Esophagus (tissue), 2 donors: Measurements from ENCODE around the gene TPO. TPM values are rescaled to one million over a fixed set of nuclear protein-coding genes. Genes with fewer than 3 reads are reported as not detected.

ENCODE experiments used
- H3K27ac ChIP-seq, 2 donors: one replicate each; pipeline ENCODE4 v1.5.1; 2013; ENCODE audit warnings: low read depth in 2 of 2, mild to moderate bottlenecking in 2 of 2, inconsistent platforms in 1 of 2, low read length in 1 of 2, moderate library complexity in 1 of 2
- H3K27me3 ChIP-seq, 2 donors: one replicate each; pipeline ENCODE4 v1.6.1; 2013; ENCODE audit warnings: low read length in 2 of 2, control low read depth in 1 of 2, mild to moderate bottlenecking in 1 of 2; ENCODE audit not compliant: insufficient read depth in 2 of 2, control insufficient read depth in 1 of 2
- H3K36me3 ChIP-seq, 2 donors: one replicate each; pipeline ENCODE4 v1.6.1; 2013; ENCODE audit warnings: low read length in 1 of 2; ENCODE audit not compliant: control insufficient read depth in 2 of 2, insufficient read depth in 2 of 2
- H3K4me1 ChIP-seq, 2 donors: one replicate each; pipeline ENCODE4 v1.6.1; 2013; ENCODE audit warnings: low read length in 1 of 2; ENCODE audit not compliant: control insufficient read depth in 2 of 2, insufficient read depth in 2 of 2
- H3K4me3 ChIP-seq, 2 donors: one replicate each; pipeline ENCODE4 v1.5.1; 2013; ENCODE audit warnings: low read length in 2 of 2, mild to moderate bottlenecking in 2 of 2, low read depth in 1 of 2, moderate library complexity in 1 of 2
- H3K9me3 ChIP-seq, 2 donors: one replicate each; pipeline ENCODE4 v1.6.1; 2013; ENCODE audit warnings: mild to moderate bottlenecking in 2 of 2, low read depth in 1 of 2, low read length in 1 of 2, moderate library complexity in 1 of 2; ENCODE audit not compliant: control insufficient read depth in 2 of 2, insufficient read depth in 1 of 2
- WGBS, 2 donors: extraction: QIAGEN DNeasy Blood & Tissue Kit; methylation state at CpG; one replicate each; pipeline ENCODE4 v1.1.7; 2013; 5-methylcytosine and 5-hydroxymethylcytosine counted together
- polyA plus RNA-seq, 2 donors: library from polyadenylated mRNA; stranded (reverse); fragments of 200-250 nt; gene quantifications; one replicate each; pipeline ENCODE4 v1.2.3, GENCODE V29; 2013
- donor health status: healthy with polysubstance abuse.
- donor health status: Bipolar disorder and iron deficiency.

Gene TPO
- polyA plus RNA-seq, 2 donors: 1.3 to 1.5 TPM

- no peak overlapping the region for H3K4me3 ChIP-seq
- 93% methylated on average over 14 of the region's 14 CpGs for WGBS, 2 donors
- H3K4me1 ChIP-seq: no peaks in the 10 kb centered on the region
- no peak overlapping the region for H3K27ac ChIP-seq
- H3K36me3 ChIP-seq: no peaks in the 10 kb centered on the region
- H3K27me3 ChIP-seq: no peaks in the 10 kb centered on the region
- no peaks in the 10 kb centered on the region for H3K9me3 ChIP-seq
Measured at GRCh38 chr2:1543776-1544477, 130.7 kb downstream of the TPO start.

DNA sequence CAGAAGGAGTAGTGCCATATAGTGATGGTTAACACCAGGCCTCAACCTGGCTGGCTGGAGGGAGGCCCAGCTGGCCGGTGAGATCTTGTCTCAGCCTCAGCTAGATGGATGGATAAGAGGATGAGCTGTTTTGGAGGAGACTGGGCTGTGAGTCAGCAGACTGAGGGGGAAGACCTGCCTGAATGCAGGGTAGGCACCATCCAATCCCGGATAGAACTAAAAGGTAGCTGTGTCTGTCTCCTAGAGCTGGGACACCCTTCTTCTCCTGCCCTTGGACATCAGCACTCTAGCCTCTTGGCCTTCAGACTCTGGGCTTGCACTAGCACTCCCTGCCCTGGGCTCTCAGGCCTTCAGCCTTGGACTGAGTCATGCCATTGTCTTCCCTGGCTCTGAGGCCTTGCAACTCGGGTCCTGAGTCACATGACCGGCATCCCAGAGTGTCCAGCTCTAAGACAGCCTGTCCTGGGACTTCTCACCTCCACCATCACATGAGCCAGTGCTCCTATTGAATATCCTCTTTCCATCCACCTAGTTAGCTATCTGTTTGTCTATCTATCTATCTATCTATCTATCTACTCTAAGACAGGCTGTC is 131.3 kb downstream of the TPO start:
- WGBS, 2 donors: 72 to 83% methylated on average over 4 of the region's 4 CpGs
- Histone ChIP-seq H3K27me3 (no peaks in the 10 kb centered on the region), H3K9me3 (no peaks in the 10 kb centered on the region), H3K36me3 (no peaks in the 10 kb centered on the region), H3K4me1 (no peaks in the 10 kb centered on the region), H3K4me3 (no peak overlapping the region), H3K27ac (no peak overlapping the region)

DNA sequence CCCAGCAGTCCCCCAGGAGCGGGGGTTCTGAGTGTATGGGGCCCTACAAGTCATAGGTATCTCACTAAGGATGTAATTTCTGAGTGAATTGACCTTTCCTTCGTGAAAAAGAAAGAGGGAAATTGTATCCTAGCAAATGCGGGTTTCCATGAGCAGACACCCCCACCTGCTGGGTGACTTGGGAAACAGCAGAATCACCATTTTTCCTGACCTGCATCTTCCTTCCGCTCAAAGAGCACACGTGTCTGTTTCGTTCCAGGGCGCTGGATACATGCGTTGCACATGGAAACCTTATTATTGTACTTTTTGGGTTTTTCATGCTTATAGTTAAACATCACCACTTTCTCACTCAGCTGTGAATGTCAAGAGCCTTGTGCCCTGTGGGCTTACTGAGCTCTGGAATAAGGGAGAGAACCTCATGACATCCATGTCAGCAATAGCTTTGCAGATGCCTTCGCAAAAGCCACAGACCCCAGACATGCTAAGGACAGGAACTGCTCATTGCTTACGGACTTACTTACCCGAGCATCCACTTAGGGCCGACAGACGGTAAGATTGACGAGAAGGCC is 132.8 kb downstream of the TPO start:
- no peaks in the 10 kb centered on the region for H3K9me3 ChIP-seq
- WGBS, 2 donors: 28 to 30% methylated on average over 14 of the region's 14 CpGs

GRCh38 chr2:1546901-1547300 is 133.6 kb downstream of the TPO start:
- Histone ChIP-seq H3K9me3 (no peaks in the 10 kb centered on the region), H3K4me1 (no peaks in the 10 kb centered on the region), H3K4me3 (no peak overlapping the region), H3K27ac (no peak overlapping the region), H3K36me3 (no peaks in the 10 kb centered on the region), H3K27me3 (no peaks in the 10 kb centered on the region)
- 82 to 86% methylated on average over 10 of the region's 10 CpGs for WGBS, 2 donors

More for the DNA sequence above, 132.8 kb downstream of the TPO start:
- Histone ChIP-seq H3K27me3 (no peaks in the 10 kb centered on the region), H3K27ac (no peak overlapping the region), H3K36me3 (no peaks in the 10 kb centered on the region), H3K4me1 (no peaks in the 10 kb centered on the region), H3K4me3 (no peak overlapping the region)

DNA sequence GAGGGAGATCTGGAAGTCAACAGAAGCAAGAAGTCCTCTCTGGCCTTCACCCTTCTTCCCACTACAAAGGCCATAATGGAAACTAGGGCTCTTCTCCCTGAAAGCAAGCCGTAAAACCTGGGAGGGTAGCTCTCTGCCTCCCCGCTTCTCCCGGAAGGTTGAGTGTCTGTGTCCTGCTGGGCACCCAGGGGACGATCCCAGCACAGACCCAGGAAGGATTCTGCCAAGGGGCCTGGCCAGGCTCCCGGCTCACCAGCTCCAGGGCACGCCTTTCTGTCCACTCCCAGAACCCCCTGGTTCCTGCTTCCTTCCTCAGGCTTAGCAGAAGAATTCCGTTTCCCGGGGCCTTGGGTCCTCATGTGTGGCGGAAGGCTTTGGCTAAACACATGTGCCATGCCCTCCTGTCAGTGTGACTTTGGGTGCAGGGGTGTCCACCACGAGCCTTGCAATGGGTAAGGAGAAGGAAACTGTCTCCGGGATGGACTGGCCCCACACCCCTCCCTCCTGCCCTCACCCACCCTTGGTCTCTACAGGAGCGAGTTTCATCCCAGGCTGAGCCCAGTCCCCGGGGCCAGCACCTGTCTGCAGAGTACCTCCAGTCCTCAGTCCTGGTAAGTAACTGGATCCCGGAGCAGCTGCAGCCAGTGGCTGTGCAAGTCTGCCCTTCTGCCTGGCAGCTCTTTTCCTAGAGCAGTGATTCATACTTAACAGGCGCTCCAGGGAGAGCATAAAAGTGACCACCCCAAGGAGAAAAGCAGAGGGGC is 135.8 kb downstream of the TPO start:
- no peaks in the 10 kb centered on the region for H3K4me1 ChIP-seq
- WGBS, 2 donors: 77 to 84% methylated on average over 15 of the region's 15 CpGs
- H3K36me3 ChIP-seq: no peaks in the 10 kb centered on the region
- no peaks in the 10 kb centered on the region for H3K9me3 ChIP-seq
- no peak overlapping the region for H3K4me3 ChIP-seq
- no peaks in the 10 kb centered on the region for H3K27me3 ChIP-seq
- no peak overlapping the region for H3K27ac ChIP-seq

GRCh38 chr2:1550076-1550475 is 136.8 kb downstream of the TPO start:
- Histone ChIP-seq H3K9me3 (no peaks in the 10 kb centered on the region), H3K27me3 (no peaks in the 10 kb centered on the region), H3K27ac (no peak overlapping the region), H3K36me3 (no peaks in the 10 kb centered on the region), H3K4me3 (no peak overlapping the region), H3K4me1 (no peaks in the 10 kb centered on the region)
- WGBS, 2 donors: 54 to 67% methylated on average over 5 of the region's 5 CpGs

DNA sequence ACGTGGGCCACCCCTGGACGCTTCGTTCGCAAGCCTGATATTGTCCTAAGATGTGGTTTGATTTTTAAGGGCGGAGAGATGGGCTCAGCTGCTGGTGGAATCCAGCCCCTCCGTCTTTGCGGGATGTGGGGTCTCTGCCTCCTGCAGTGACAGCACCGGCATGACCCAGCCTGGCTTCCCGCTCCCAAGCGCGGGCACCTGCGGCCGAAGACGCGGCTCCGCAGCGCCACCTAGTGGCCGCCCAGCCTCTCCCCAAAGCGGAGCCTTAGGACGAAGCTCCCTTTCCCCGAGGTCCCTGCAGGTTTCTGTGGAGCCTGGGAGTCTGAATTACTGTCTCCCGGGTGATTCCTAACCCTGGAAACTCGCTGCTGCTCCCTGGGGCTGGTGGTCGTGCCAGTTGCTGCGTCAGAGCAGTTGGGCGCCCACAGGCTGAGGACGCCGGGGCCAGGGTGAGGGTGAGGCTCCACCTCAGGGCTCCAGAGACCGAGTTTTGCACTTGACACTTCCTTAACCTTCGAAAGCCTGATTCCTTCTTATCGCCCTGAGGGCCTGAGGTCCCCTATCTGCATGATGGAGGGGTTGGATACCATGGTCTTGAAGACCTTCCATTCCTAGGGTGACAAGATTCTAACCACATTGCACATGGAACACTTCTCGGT is 137.5 kb downstream of the TPO start:
- 23 to 27% methylated on average over 32 of the region's 32 CpGs for WGBS, 2 donors
- Histone ChIP-seq H3K4me1 (no peaks in the 10 kb centered on the region), H3K36me3 (no peaks in the 10 kb centered on the region), H3K27ac (no peak overlapping the region), H3K27me3 (no peaks in the 10 kb centered on the region), H3K9me3 (no peaks in the 10 kb centered on the region), H3K4me3 (no peak overlapping the region)

DNA sequence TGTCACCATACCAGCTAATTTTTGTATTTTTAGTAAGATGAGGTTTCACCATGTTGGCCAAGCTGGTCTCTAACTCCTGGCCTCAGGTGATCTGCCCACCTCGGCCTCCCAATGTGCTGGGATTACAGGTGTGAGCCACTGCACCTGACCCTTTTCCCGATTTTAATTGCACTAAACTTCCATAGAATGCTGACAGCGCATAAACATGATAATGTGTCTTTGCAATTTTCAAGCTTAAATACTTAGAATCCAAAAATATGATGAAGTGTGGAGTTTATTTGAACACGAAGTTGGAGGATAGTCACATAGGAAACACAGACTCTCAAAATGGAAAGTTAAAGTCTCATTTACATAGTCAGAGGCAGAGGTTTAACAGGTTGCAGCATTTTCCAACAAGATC is 138.6 kb downstream of the TPO start:
- Histone ChIP-seq H3K27ac (no peak overlapping the region), H3K27me3 (no peaks in the 10 kb centered on the region), H3K36me3 (no peaks in the 10 kb centered on the region), H3K9me3 (no peaks in the 10 kb centered on the region), H3K4me1 (no peaks in the 10 kb centered on the region), H3K4me3 (no peak overlapping the region)
- 87 to 90% methylated on average over 4 of the region's 4 CpGs for WGBS, 2 donors

- no peak overlapping the region for H3K27ac ChIP-seq
- WGBS, 2 donors: 81 to 82% methylated on average over 7 of the region's 7 CpGs
- H3K36me3 ChIP-seq: no peaks in the 10 kb centered on the region
- no peak overlapping the region for H3K4me3 ChIP-seq
- H3K4me1 ChIP-seq: no peaks in the 10 kb centered on the region
- H3K9me3 ChIP-seq: no peaks in the 10 kb centered on the region
- no peaks in the 10 kb centered on the region for H3K27me3 ChIP-seq
Measured at GRCh38 chr2:1552611-1553010, 139.3 kb downstream of the TPO start.
